Neural progenitor cell (in vitro differentiated cells): ENCODE results near the gene ASTN2. TPM values are rescaled to one million over a fixed set of nuclear protein-coding genes. Genes with fewer than 3 reads are reported as not detected.

Experiments
- DNase-seq: peaks from one replicate; pipeline ENCODE4 v3.0.0-alpha.2; 2016; ENCODE audit warnings: low spot score
- H2AFZ ChIP-seq: fragments of 200-600 bp; sonication (generic); replicated peaks from 2 replicates; pipeline ENCODE4 v1.6.1; 2016; ENCODE audit warnings: antibody characterized with exemption
- H3F3A ChIP-seq: fragments of 200-600 bp; sonication (generic); 2 replicates; pipeline ENCODE4 v1.6.1; 2016; ENCODE audit warnings: antibody characterized with exemption, low read depth
- H3K27ac ChIP-seq: fragments of 200-600 bp; sonication (generic); 2 replicates; pipeline ENCODE4 v1.5.1; 2016; ENCODE audit warnings: mild to moderate bottlenecking
- H3K27me3 ChIP-seq: fragments of 200-600 bp; sonication (generic); 2 replicates; pipeline ENCODE4 v1.6.1; 2016; ENCODE audit warnings: mild to moderate bottlenecking, moderate library complexity
- H3K36me3 ChIP-seq: fragments of 200-600 bp; sonication (generic); 2 replicates; pipeline ENCODE4 v1.5.1; 2016
- H3K4me1 ChIP-seq: fragments of 200-600 bp; sonication (generic); 2 replicates; pipeline ENCODE4 v1.6.1; 2016; ENCODE audit warnings: mixed run types
- H3K4me2 ChIP-seq: fragments of 200-600 bp; sonication (generic); 2 replicates; pipeline ENCODE4 v1.6.1; 2016
- H3K4me3 ChIP-seq: fragments of 200-600 bp; sonication (generic); 2 replicates; pipeline ENCODE4 v1.5.1; 2016
- H3K79me2 ChIP-seq: fragments of 200-600 bp; sonication (generic); 2 replicates; pipeline ENCODE4 v1.6.1; 2016; ENCODE audit warnings: low read depth
- H3K9ac ChIP-seq: fragments of 200-600 bp; sonication (generic); 2 replicates; pipeline ENCODE4 v1.6.1; 2016
- H3K9me3 ChIP-seq: fragments of 200-600 bp; sonication (generic); 2 replicates; pipeline ENCODE4 v1.5.1; 2016; ENCODE audit warnings: low read depth
- H4K20me1 ChIP-seq: fragments of 200-600 bp; sonication (generic); 2 replicates; pipeline ENCODE4 v1.6.1; 2016; ENCODE audit warnings: low read depth
- H3K27ac Mint-ChIP-seq: 3 replicates; pipeline ENCODE4 v1.8.0; 2021; ENCODE audit warnings: mixed read lengths
- H3K27me3 Mint-ChIP-seq: 2 replicates; pipeline ENCODE4 v1.8.0; 2022; ENCODE audit warnings: low read depth, mild to moderate bottlenecking, inconsistent platforms, moderate library complexity, mixed read lengths; ENCODE audit not compliant: insufficient read depth
- H3K36me3 Mint-ChIP-seq: 3 replicates; pipeline ENCODE4 v1.8.0; 2021; ENCODE audit warnings: mixed read lengths
- H3K4me1 Mint-ChIP-seq: 3 replicates; pipeline ENCODE4 v1.8.0; 2021; ENCODE audit warnings: mixed read lengths
- H3K4me3 Mint-ChIP-seq: 3 replicates; pipeline ENCODE4 v1.8.0; 2021; ENCODE audit warnings: mild to moderate bottlenecking, moderate library complexity, mixed read lengths
- H3K9me3 Mint-ChIP-seq: 3 replicates; pipeline ENCODE4 v1.8.0; 2020; ENCODE audit warnings: mixed read lengths
- CTCF ChIP-seq: fragments of 200-600 bp; sonication (generic); IDR thresholded peaks from 2 replicates; pipeline ENCODE4 v1.5.1; 2017; ENCODE audit warnings: antibody characterized with exemption, mild to moderate bottlenecking
- EZH2 ChIP-seq: fragments of 200-600 bp; sonication (generic); IDR thresholded peaks from 2 replicates; pipeline ENCODE4 v1.6.1; 2017; ENCODE audit warnings: antibody characterized with exemption, mild to moderate bottlenecking, moderate library complexity
- EZH2phosphoT487 ChIP-seq: fragments of 200-600 bp; sonication (generic); IDR thresholded peaks from 2 replicates; pipeline ENCODE4 v1.6.1; 2017; ENCODE audit warnings: antibody characterized with exemption
- total RNA-seq: library from RNA; depleted of rRNA; stranded (reverse); fragments of >200 nt; gene quantifications from 2 replicates; pipeline ENCODE4 v1.2.3, GENCODE V29; 2015; ENCODE audit warnings: low replicate concordance

The ASTN2 gene
- total RNA-seq, 1 donor from 2014 or later = 8.0 TPM

- no peak overlapping the region for H3K9ac ChIP-seq
- H3K27me3 Mint-ChIP-seq = no peaks in the 10 kb centered on the region
- H3K4me1 ChIP-seq = no peaks in the 10 kb centered on the region
- no peaks in the 10 kb centered on the region for H3K79me2 ChIP-seq
- no peak overlapping the region for H3K4me3 ChIP-seq
- no peaks in the 10 kb centered on the region for H3K9me3 ChIP-seq
- DNase-seq = no peak
- no peak overlapping the region for H2AFZ ChIP-seq
- no peak overlapping the region for H3K27ac ChIP-seq
- no peak overlapping the region for H3K27ac Mint-ChIP-seq
- H4K20me1 ChIP-seq = no peaks in the 10 kb centered on the region
- H3K4me2 ChIP-seq = no peak overlapping the region
- no peaks in the 10 kb centered on the region for H3F3A ChIP-seq
- H3K4me1 Mint-ChIP-seq = no peaks in the 10 kb centered on the region
- H3K36me3 Mint-ChIP-seq = no peaks in the 10 kb centered on the region
- TF ChIP-seq EZH2 = no peak
- TF ChIP-seq EZH2phosphoT487 = no peak
- TF ChIP-seq CTCF = no peak
- no peaks in the 10 kb centered on the region for H3K9me3 Mint-ChIP-seq
- H3K36me3 ChIP-seq = no peaks in the 10 kb centered on the region
- no peaks in the 10 kb centered on the region for H3K27me3 ChIP-seq
- no peak overlapping the region for H3K4me3 Mint-ChIP-seq
Observed at GRCh38 chr9:116565986-116566385, 848.9 kb downstream of the ASTN2 start.

- no peak overlapping the region for H2AFZ ChIP-seq
- DNase-seq = no peak
- Mint-ChIP-seq H3K4me1 (no peaks in the 10 kb centered on the region), H3K36me3 (no peaks in the 10 kb centered on the region), H3K27me3 (no peaks in the 10 kb centered on the region), H3K27ac (no peak overlapping the region), H3K9me3 (no peaks in the 10 kb centered on the region), H3K4me3 (no peak overlapping the region)
- H3K4me3 ChIP-seq = no peak overlapping the region
- H3K9ac ChIP-seq = no peak overlapping the region
- H3K9me3 ChIP-seq = no peaks in the 10 kb centered on the region
- no peak overlapping the region for H3K27ac ChIP-seq
- H3K4me1 ChIP-seq = no peaks in the 10 kb centered on the region
- TF ChIP-seq EZH2 (no peak), CTCF (no peak), EZH2phosphoT487 (no peak)
- H3K79me2 ChIP-seq = no peaks in the 10 kb centered on the region
- no peaks in the 10 kb centered on the region for H3K36me3 ChIP-seq
- H3K27me3 ChIP-seq = no peaks in the 10 kb centered on the region
- H3K4me2 ChIP-seq = no peak overlapping the region
- H4K20me1 ChIP-seq = no peaks in the 10 kb centered on the region
- no peaks in the 10 kb centered on the region for H3F3A ChIP-seq
Observed at GRCh38 chr9:116564266-116564793, 850.5 kb downstream of the ASTN2 start.

GRCh38 chr9:116558818-116559540 is 855.9 kb downstream of the ASTN2 start:
- Histone ChIP-seq H3K9me3 (no peaks in the 10 kb centered on the region), H3K9ac (no peak overlapping the region), H3K36me3 (no peaks in the 10 kb centered on the region), H4K20me1 (no peaks in the 10 kb centered on the region), H3K27ac (no peak overlapping the region), H3K27me3 (no peaks in the 10 kb centered on the region), H3K4me3 (no peak overlapping the region), H3K4me1 (no peaks in the 10 kb centered on the region), H2AFZ (no peak overlapping the region), H3F3A (no peaks in the 10 kb centered on the region), H3K79me2 (no peaks in the 10 kb centered on the region), H3K4me2 (no peak overlapping the region)
- no peak for TF ChIP-seq CTCF
- no peak for TF ChIP-seq EZH2phosphoT487
- H3K4me1 Mint-ChIP-seq = peaks cover 2% of the 10 kb centered on the region
- DNase-seq = no peak
- H3K4me3 Mint-ChIP-seq = no peak overlapping the region
- H3K27ac Mint-ChIP-seq = no peak overlapping the region
- no peaks in the 10 kb centered on the region for H3K36me3 Mint-ChIP-seq
- no peaks in the 10 kb centered on the region for H3K9me3 Mint-ChIP-seq
- H3K27me3 Mint-ChIP-seq = no peaks in the 10 kb centered on the region
